Hippocampal formation (tissue), 2 donors: Measurements from ENCODE around the gene C2orf69.

Experiments
- DNase-seq, 2 donors: peaks; one replicate each; lab custom pipeline; 2025; lab: John Stamatoyannopoulos, UW

The C2orf69 gene

GRCh38 chr2:199966976-199967375, 55.9 kb downstream of the C2orf69 start:
- DNase-seq = no peak

DNA sequence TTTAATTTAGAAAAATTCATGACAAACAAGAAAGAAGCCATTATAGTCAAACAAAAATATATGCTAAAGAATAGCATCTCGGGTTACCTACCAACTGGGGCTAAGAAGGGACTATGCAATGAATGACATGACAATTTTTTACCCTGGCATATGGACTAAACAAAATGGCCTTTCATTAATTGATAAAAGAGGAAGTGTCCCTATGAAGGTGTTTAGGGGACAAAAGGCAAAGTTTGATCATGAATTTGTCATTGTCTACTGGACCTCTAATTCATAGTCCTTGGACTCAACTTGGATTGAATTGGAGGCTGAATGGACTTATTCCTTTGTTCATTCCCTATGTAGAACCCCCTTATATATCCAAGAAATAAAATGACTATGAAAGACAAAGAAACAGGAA, 57.0 kb downstream of the C2orf69 start:
- DNase-seq = no peak

DNA sequence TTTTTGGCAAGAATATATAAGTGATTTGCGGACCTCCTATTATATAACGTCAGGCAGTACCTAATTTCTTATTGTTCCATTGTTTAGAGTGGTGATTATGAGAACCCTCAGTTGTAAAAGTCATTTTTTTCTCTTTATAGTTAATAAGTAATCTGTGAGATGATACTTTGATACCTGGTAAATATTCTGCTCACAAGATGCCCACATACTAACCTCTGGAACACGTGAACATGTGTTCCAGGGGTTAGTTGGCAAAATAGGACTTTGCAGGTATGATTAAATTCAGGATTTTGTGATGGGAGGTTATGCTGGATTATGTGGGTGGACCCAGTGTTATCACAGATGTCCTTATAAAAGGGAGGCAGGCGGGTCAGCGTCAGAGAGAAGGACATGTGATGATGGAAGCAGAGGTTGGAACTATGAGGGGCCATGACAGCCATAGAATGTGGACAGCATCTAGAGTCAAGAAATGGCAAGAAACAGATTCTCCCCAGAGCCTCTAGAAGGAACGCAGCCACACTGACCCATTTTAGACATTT, 61.1 kb downstream of the C2orf69 start:
- DNase-seq = no peak

DNA sequence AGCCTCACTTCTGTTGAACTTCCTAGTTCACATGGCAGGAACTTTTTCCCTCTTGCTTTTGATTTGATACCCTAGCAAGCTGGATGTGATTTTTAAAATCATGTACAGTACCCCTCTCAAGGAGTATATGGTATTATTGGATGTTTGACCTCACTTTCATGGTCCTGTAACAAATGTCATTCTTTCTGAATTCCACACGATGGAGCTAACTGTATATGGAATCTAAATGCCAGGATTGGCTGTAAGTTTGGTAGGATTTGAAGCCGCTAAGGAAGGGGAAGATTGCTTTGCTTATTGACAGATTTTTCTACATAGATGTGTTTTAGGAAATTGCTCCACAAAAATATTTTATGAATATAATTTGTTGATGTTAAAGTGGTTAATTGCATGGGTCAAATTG, 62.6 kb downstream of the C2orf69 start:
- peak in 1 of 2 donors; percentile 56 for DNase-seq

- DNase-seq = no peak
Observed at GRCh38 chr2:199975273-199975895, 64.3 kb downstream of the C2orf69 start.
